SKM-1 treated with dmso at 0.1 percent for 144 hours (cell line): ENCODE results near the gene SULF2.
"Not testable (repeated sequence)": the region's sequence is repeated elsewhere in the genome, so short reads cannot be mapped to it uniquely, and the experiment has no call there.

Experiments
- DNase-seq: peaks from one replicate; lab custom pipeline; 2025; ENCODE audit not compliant: unreplicated experiment; lab: John Stamatoyannopoulos, UW

SULF2 gene

DNA sequence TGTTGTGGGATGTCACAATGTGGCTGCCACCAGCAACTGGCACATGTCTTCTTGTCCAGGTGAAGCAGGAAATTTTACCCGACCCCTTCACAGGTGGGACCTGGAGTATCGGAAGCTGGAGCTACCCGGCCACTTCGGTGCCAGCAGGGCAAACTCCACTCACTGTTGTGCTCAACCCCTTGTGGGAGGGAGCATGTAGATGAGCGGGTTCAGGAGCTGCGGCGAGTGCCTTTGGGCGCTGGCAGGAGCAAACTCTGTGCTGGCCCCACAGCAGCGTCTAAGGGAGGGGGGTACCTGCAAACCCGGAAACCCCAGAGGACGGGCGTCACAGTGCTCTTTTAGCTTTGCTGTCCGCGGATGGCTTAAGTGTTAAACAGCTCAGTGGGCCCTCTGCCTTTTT is 20.7 kb upstream of the SULF2 start:
- no peak for DNase-seq

DNA sequence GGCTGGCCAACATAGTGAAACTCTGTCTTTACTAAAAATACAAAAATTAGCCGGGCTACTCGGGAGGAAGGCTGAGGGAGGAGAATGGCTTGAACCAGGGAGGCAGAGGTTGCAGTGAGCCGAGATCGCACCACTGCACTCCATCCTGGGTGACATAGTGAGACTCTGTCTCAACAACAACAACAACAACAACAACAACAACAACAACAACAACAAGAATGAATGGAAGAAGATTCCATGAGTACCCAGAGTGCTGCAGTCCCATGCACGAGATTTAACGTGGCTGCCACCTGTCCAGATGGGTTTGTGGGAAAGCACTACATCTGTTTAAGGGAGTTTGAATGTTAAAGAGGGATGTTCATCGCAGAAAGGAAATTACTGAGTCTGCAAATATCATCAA is 19.7 kb upstream of the SULF2 start:
- not testable (repeated sequence) for DNase-seq

DNA sequence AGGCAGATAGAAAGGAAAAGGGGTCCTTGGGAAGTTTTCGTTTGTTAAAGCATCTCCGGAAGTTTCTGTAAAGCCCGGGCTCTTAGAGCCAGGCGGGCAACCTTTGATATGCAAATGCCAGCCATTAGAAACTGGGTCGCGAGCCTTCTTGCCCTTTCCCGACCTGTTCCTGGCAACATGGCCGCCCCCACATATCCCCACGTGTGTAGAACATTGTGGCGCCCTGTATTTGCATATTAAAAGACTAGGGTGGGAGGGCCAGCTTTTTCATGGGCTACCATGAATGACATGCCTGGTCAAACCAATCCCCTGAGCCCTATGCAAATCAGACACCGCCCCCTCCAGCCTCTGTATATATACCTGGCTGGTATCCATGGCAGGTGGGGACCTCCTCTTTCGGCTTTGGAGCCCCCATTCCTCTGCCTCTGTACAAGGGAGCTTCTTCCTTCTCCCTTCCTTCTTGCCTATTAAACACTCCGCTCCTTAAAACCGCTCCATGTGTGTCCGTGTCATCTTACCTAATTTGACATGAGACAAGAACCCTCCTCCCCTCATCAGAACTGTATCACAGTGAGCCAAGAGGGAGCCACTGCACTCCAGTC is 19.0 kb upstream of the SULF2 start:
- not testable (repeated sequence) for DNase-seq

DNA sequence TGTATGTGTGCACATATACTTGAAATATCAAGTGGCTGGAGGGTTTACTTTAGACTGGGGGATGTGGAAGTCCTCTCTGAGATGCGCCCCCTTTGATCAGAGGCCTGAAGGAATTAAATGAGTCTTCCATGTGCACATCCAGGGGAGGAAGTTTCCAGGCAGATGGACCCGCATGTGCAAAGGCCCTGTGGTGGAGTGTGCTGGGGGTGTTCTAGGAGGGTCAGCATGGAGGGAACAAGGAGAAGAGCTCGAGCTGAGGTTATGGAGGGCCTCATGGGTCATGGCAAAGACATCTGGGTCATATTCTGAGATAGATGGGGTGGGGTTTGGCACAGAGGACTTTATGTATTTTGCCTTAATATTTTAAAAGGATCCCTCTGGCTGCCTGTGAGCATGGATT is 17.7 kb upstream of the SULF2 start:
- DNase-seq, result no peak

DNA sequence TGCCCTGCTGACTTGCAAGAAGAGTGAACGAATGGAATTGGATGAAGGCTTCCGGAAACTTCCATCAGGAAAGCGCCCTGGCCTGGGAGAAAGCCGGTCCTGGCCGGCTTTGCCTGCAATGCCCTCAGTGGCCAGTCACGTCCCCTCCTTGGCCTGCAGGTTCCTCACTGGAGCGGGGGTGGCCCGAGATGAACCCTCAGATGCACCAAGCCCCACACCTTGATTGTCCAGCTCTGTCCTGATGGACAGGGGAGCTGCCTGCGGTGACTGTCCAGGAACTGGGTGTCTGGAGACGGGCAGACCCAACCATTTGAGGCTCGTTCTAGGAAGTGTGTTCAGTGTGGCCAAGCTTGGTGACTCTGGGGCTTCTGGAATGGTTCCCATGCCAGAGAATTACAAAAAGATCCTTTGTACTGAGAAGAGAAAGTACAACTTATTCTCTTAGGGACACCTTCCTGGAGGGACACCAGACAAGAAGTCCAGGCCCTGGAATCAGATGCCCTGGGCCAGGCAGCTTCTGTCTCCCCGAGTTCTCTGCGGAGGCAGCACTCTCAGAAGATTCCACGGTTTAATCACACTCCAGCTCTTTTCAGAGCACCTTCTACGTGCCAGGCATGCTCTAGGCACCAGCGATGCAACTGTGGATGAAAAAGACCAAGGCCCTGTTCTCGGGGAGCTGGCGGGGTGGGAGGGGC is 17.1 kb upstream of the SULF2 start:
- DNase-seq, result no peak

DNA sequence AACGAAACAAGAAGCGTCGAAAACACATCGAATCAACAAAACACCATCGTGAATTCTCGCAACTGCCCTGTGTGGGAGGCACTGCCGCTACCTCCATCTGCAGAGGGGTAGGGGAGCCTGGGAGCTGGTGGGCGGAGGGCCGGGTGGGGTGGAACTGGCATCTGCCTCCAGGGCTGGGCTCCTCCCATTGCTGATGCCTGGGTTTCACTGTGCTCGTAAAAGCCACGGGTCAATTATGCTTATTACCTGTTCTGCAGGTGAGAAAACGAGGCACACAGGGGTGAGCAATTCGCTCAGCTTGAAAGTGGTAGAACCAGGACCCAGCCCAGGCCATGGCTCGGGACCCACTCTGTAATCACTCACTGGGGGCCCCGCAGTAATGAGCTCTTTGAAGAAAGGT is 16.5 kb upstream of the SULF2 start:
- DNase-seq, result no peak

DNA sequence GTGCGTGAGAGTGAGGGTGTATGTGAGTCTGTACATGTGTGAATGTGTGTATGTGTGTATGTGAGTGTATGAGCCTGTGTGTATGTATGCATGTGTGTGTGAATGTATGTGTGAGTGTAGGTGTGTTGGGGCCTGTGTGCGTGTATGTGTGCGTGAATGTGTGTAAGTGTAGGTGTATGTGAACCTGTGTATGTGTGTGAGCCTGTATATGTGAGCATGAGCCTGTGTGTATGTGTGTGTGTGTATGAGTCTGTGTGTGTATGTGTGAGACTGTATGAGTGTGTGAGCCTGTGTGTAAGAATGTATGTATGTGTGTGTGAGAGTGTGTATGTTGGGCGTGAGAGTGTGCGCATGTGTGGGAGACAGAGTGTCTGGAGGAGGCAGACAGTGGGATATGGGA is 15.8 kb upstream of the SULF2 start:
- no peak for DNase-seq

DNA sequence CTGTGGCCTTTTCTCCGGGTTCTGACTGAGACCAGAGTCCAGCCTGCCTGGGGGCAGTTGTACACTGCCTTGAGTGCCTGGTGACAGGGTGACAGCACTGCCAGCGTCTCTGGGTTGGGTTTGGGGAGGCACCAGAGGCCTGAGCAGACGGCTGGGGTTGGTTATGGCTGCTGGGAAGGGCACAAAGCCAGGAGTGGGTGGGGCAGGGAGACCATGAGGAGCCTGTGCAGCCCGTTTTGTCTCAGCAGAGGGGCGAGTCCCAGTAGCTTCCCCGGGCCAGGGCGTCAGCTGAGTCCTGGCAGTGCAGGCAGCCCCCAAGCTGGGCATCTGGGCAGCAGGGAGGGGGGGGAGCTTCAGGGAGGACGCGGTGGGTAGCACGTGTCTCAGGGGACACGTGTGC is 15.3 kb upstream of the SULF2 start:
- DNase-seq, result no peak

DNA sequence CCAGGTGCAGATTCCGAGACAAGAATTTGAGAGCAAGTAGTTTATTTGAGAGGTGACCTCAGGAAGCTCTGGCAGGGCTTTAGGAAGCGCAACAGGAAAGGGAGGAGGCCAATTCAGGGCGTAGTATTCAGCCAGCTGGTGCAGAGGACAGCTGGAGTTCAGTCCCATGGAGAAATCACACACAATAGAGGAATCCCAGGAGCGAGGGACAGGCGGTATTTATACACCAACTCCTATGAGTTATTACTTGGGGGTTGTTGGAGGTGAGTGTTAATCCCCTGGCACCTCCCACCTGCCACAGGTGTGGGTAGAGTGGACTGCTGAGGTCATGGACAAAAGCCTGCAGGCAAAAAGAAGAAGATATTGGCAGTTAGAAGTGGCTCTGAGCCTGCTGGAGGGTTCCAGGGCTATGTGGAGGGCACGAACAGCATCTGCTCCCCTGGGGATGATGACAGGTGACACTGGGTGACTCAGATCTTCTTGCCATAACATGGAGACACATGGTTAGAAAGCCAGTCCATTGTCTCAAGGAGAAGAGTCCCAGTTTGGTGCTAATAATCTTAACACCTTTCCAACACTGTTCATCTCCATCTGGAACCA is 13.9 kb upstream of the SULF2 start:
- no peak for DNase-seq

DNA sequence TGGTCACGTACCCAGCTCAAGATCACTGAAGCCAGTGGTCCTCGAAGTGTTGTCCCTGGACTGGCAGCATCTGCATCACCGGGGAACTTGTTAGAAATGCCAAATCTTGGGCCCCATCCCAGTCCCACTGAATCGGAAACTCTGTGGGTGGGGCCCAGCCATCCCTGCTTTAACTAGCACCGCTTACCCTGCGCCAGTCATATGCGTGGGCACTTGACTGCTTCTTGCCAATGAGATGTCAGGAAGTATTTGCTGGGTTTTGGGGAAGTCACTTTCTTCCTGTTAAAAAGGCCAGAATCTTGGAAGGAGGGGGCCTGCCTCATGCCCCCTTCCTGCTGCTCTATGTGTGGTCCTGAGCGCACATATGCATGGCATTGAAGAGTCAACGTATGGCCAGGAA is 11.7 kb upstream of the SULF2 start:
- no peak for DNase-seq

DNA sequence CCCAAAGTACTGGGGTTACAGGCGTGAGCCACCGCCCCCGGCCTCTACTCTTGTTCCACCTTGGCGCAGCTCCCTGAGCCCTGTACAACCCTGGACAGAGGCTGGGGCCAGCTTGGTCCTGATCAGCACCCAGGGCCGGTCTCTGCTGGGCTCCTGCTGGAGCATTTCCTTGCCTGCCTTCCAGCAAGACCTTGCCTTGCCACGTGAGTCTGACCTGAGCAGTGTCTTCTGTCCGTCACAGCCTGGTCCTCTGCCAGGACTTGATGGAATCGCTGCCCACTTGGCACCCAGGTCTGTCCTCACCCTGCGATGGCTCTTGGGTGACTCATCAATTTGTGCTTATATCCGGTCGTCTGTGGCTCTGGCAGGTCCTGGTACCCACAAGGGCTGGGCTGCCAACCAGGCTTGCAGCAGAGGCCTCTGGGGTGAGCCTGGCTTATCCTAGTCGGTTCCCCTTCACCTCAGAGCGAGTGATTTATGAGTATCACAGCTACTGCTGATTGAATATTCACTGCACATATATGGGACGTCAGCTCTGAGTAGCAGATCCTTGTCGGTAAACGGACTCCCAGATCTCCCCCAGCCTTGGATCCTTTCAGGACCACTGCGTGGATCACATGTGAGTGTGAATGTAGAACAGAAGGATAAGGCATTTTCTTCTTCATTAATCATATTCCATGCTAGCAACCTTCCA is 10.1 kb upstream of the SULF2 start:
- no peak for DNase-seq

DNA sequence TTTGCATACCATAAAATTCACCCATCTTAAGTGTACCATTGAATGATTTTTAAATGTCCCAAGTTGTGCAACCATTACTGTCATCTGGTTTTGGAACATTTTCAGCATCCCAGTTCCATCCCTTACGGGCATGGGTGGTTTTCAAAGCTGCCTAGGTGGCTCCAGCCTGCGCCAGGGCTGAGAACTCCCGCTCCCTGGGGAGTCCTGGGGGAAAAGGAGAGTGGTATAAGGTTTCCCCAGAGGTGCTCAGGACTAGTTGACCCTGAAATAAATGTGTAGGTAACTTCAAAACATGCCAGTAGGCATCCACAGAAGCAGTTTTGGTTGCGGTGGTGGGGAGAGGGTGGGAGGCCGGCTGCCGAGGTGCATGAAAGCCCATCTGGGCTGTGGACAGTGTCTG is 9.0 kb upstream of the SULF2 start:
- not testable (repeated sequence) for DNase-seq

DNA sequence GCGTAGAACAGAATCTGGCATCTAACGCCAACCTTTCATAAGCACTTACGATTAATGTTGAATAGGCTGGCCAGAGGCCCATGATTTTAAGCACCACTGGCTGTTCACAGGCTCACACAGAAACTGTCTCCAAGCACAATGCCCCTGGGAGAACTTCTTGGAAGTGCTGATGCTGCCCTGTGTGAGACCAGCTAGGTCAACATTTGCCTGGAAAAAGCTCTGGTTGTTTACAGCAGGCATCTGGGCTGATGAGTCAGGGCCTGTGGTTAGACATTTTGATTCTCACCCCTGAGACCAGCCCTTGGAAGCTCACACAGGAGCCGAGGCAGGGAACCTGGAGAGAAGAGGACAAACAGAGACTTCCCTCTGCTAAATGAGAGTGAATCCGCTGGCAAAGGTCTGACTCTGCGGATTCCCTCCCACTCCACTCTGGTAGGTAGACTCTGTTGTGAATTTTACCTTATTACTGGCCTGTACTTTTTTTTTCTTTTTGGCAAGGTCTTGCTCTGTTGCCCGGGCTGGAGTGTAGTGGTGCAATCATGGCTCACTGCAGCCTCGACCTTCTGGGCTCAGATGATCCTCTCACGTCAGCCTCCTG is 6.8 kb upstream of the SULF2 start:
- no peak for DNase-seq

DNA sequence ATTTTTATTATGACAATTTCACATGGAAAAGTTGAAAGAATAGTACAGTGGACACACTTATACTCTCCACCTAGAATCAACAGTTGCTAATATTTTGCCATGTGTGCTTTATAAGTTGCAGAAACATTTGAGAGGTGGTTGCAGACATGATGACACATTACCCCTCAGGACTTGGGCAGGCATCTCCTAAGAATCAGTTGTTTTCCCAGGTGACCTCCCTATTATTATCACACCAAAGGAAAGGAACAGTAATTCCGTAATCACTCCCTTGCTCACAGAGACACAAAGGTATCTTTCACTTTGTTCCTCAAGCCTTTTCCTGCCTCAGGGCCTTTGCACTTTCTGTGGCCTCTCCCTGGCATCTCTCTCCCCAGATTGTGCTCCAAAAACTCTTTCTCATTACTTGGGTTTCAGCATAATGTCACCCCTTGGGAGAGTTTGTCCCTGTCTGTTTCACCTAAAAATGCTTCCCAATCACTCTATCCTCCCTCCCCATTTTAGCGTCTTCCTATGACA is 5.9 kb upstream of the SULF2 start:
- DNase-seq, result no peak

DNA sequence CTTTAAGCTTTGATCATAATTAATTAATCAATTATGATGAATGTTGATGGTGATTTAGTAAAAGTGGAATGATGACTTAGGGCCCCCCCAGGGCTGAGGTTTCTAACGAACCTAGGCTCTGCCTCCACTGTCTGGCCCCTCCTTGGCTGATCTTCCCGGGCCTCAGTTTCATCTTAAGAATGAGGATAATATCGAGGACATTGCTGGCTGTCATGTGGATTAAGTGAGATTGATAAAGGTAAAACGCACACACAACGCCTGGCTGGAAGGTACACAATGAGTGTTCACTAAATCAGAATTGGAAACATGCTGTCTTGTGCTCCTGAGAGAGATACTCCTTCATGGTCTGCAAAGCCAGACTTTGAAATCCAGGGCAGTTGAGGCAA is 5.3 kb upstream of the SULF2 start:
- no peak for DNase-seq

DNA sequence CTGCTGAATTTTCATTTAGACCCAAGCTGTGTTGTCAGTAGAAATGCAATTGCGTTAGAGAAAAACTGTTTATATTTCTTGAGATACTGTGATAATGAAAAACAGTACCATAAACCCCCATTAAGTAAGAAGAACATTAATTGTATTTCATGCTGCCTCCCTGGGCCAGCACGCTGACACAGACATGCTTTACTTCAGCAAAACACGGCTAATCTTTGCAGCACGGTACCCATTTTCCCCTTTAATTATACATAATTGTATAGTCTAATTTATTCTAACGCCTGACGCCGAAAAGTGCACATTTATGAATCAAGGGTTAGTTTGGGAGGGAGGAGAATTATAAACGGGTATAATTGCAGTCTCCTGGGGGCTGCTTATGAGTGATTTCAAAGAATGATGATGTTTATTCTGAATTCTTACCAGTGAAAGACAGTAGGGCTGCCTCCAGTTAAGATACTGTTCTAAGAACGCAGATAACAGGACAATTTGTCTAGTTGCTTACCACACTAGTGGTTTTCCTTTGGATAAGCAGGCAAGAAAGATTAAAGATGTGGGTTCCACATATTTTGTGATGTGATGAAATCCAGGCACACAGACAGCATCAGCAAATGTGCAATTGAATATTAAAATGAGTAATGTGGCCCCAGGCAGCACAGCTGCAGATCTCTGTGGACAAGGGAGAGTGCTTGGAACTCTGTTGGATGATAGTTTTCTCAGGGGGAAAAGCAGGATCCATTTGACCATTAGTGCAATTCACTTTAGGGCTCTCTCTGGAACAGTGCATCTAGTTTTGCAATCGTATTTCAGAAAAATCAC is 4.7 kb upstream of the SULF2 start:
- no peak for DNase-seq

DNA sequence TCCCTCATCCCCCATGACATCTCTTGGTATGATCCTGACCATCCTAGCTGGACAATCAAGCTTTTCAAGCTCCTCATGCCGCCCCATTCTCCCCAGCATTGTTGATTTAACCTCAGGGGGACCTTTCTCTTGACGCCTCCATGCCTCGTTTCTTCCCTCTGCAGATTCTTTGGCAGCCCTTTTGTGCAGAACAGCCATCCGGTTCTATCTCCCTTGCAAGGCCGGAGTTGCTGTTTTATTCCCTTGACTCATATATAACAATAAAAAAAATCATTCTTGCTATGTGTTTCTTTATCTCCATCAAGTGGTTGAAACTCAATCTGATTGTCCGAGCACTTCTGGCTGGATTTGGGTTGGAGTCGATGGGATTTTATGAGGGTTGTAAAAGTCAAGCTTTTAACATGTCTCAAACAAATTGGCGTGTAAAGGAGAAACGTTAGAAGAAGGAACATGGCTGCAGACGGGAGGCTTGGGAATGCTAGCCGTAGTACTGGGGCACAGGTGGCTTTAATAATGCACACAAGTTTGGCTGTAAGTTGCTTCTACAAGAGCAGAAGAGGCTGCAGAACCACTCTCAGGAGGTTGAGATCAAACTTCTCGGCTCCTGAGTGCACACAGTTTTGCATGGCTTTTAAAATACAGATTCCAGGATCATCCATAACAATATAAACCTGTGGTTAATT is 3.9 kb upstream of the SULF2 start:
- DNase-seq, result no peak

DNA sequence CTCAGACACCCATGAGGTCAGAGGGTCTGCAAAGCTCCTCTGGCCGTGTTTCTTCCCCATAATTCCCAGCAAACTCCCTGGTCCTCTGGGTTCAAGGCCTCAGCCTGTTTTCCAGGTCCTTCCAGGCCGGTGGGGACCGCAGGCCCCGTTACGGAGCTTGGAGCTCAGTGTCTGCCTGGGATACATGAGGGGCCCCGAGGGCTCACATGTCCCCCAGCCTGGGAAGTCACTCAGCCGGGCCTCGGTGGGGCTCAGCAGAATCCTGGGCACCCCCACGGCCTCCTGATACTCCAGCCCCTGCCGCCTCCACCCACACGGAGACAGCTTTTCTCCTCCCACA is 3.4 kb upstream of the SULF2 start:
- DNase-seq, result no peak

DNA sequence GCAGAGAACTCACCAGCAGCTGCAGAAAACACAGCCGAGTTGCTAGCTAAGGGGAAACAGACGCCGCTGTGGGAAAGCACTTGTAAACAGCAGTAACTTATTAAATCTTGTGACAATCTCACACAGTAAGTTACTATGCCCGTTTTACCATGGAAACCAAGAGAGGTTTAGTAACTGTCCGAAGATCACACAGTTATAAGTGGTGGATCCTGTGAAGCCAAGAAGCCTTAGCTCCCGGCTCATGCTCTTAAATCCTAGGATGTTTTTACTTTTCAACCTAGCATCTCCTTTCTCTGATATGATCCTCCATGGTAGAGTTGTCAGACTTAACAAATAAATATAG is 1.5 kb upstream of the SULF2 start:
- no peak for DNase-seq
